ENCODE data around the gene CCL5.

The CCL5 gene

GRCh38 chr17:35868737-35869136 is 11.4 kb downstream of the CCL5 start, which contains the start of gene HEATR9:
Gene HEATR9 (minus strand): TSS chr17:35868891. CDS start chr17:35868742, 149 bp downstream.
- Histone ChIP-seq H3K4me1 (ENCODE audit: insufficient read depth, low read length, severe bottlenecking) (peaks cover 6% of the 10 kb centered on the region), H3K9me3 (ENCODE audit: low read length) (no peaks in the 10 kb centered on the region), H3K27me3 (ENCODE audit: insufficient read depth, low read length) (no peaks in the 10 kb centered on the region), H3K4me3 (ENCODE audit: low read depth, low read length, poor library complexity, severe bottlenecking) (no peak within 1 kb of the TSS), H3K36me3 (ENCODE audit: insufficient read depth, low read length) (no peaks in the 10 kb centered on the region; the same call in 1 of the 2 replicates), H3K79me2 (ENCODE audit: insufficient read depth, low read length) (no peaks in the 10 kb centered on the region), H3K9me2 (ENCODE audit: low read depth, low read length) (no peaks in the 10 kb centered on the region), H3F3A (ENCODE audit: insufficient read depth, low read length) (no peaks in the 10 kb centered on the region), H3K27ac (ENCODE audit: low read depth, low read length, poor library complexity, severe bottlenecking) (no peak within 1 kb of the TSS), H3K4me2 (ENCODE audit: low read length) (no peak within 1 kb of the TSS), H2AFZ (ENCODE audit: low read length) (no peak within 1 kb of the TSS), H4K20me1 (ENCODE audit: insufficient read depth, low read length) (no peaks in the 10 kb centered on the region), H3K9ac (ENCODE audit: low read length) (no peak within 1 kb of the TSS)
- no peak for TF ChIP-seq EZH2 (IDR thresholded peaks at IDR 0.05; ENCODE audit: borderline replicate concordance, low read length)
- TF ChIP-seq, protein P1, sequence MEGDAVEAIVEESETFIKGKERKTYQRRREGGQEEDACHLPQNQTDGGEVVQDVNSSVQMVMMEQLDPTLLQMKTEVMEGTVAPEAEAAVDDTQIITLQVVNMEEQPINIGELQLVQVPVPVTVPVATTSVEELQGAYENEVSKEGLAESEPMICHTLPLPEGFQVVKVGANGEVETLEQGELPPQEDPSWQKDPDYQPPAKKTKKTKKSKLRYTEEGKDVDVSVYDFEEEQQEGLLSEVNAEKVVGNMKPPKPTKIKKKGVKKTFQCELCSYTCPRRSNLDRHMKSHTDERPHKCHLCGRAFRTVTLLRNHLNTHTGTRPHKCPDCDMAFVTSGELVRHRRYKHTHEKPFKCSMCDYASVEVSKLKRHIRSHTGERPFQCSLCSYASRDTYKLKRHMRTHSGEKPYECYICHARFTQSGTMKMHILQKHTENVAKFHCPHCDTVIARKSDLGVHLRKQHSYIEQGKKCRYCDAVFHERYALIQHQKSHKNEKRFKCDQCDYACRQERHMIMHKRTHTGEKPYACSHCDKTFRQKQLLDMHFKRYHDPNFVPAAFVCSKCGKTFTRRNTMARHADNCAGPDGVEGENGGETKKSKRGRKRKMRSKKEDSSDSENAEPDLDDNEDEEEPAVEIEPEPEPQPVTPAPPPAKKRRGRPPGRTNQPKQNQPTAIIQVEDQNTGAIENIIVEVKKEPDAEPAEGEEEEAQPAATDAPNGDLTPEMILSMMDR (IDR thresholded peaks at IDR 0.05; ENCODE audit: low read length): no peak

DNA sequence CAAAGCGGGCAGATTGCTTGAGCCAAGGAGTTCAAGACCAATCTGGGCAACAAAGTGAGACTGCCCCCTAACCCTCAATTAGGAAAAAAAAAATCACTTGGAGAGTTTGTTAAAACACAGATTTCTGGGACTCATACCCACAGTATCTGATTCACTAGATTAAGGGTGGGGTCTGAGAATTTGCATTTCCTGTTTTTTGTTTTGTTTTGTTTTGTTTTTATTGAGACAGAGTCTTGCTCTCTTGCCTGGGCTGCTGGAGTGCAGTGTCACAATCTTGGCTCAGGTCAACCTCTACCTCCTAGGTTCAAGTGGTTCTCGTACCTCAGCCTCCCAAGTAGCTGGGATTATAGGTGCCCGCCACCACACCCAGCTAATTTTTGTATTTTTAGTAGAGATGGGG is 12.6 kb downstream of the CCL5 start:
- H3K27me3 ChIP-seq (ENCODE audit: insufficient read depth, low read length): no peaks in the 10 kb centered on the region

DNA sequence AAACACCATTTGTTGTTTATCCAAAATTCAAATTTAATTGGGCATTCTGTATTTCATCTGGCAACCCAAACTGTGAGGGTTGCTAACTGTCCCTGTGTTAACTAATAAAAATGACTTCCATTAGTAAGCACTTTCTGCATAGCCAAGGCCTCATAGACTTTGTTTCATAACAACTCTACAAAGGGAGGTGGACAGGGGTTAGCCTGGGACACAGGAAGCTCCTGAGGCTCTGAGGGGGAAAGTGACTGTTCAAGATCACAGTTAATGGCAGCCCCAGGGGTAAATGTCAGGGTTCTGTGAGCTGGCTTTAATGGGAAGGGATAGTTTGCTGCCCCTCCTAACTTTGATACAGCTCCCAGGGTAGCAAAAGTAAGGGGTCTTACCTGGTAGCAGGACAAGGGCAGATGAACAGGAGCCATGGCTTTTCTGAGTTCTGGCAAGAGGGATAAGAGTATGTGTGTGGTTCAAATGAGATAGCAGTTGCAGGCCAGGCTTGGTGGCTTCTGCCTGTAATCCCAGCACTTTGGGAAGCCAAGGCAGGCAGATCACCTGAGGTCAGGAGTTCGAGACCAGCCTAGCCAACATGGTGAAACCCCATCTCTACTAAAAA is 13.7 kb downstream of the CCL5 start:
- H3K9me2 ChIP-seq (ENCODE audit: low read depth, low read length): no peaks in the 10 kb centered on the region
- no peaks in the 10 kb centered on the region; the same call in 1 of the 2 replicates for H3K36me3 ChIP-seq (ENCODE audit: insufficient read depth, low read length)
- peaks cover 4% of the 10 kb centered on the region for H3K4me1 ChIP-seq (ENCODE audit: insufficient read depth, low read length, severe bottlenecking)
- H3K9ac ChIP-seq (ENCODE audit: low read length): no peak overlapping the region
- H3K27me3 ChIP-seq (ENCODE audit: insufficient read depth, low read length): no peaks in the 10 kb centered on the region
- no peak overlapping the region for H3K4me2 ChIP-seq (ENCODE audit: low read length)
- no peaks in the 10 kb centered on the region for H3K9me3 ChIP-seq (ENCODE audit: low read length)
- no peak overlapping the region for H3K27ac ChIP-seq (ENCODE audit: low read depth, low read length, poor library complexity, severe bottlenecking)
- H3K79me2 ChIP-seq (ENCODE audit: insufficient read depth, low read length): no peaks in the 10 kb centered on the region
- no peaks in the 10 kb centered on the region for H4K20me1 ChIP-seq (ENCODE audit: insufficient read depth, low read length)
- no peak overlapping the region for H2AFZ ChIP-seq (ENCODE audit: low read length)
- no peaks in the 10 kb centered on the region for H3F3A ChIP-seq (ENCODE audit: insufficient read depth, low read length)
- no peak overlapping the region for H3K4me3 ChIP-seq (ENCODE audit: low read depth, low read length, poor library complexity, severe bottlenecking)
- TF ChIP-seq, protein P1 (IDR thresholded peaks at IDR 0.05; ENCODE audit: low read length): no peak
- no peak for TF ChIP-seq EZH2 (IDR thresholded peaks at IDR 0.05; ENCODE audit: borderline replicate concordance, low read length)

More for the DNA sequence above, 12.6 kb downstream of the CCL5 start:
- H3K4me2 ChIP-seq (ENCODE audit: low read length): no peak overlapping the region
- H3K9ac ChIP-seq (ENCODE audit: low read length): no peak overlapping the region
- TF ChIP-seq, protein P1 (IDR thresholded peaks at IDR 0.05; ENCODE audit: low read length): no peak
- TF ChIP-seq EZH2 (IDR thresholded peaks at IDR 0.05; ENCODE audit: borderline replicate concordance, low read length): no peak
- no peaks in the 10 kb centered on the region; the same call in 1 of the 2 replicates for H3K36me3 ChIP-seq (ENCODE audit: insufficient read depth, low read length)
- H3K9me2 ChIP-seq (ENCODE audit: low read depth, low read length): no peaks in the 10 kb centered on the region
- no peak overlapping the region for H3K27ac ChIP-seq (ENCODE audit: low read depth, low read length, poor library complexity, severe bottlenecking)
- no peaks in the 10 kb centered on the region for H3K9me3 ChIP-seq (ENCODE audit: low read length)
- H3K79me2 ChIP-seq (ENCODE audit: insufficient read depth, low read length): no peaks in the 10 kb centered on the region
- H3F3A ChIP-seq (ENCODE audit: insufficient read depth, low read length): no peaks in the 10 kb centered on the region
- no peak overlapping the region for H3K4me3 ChIP-seq (ENCODE audit: low read depth, low read length, poor library complexity, severe bottlenecking)
- H4K20me1 ChIP-seq (ENCODE audit: insufficient read depth, low read length): no peaks in the 10 kb centered on the region
- no peak overlapping the region for H2AFZ ChIP-seq (ENCODE audit: low read length)
- peaks cover 6% of the 10 kb centered on the region for H3K4me1 ChIP-seq (ENCODE audit: insufficient read depth, low read length, severe bottlenecking)
